ENCODE results near the gene DAP.
"Not testable (repeated sequence)": the region's sequence is repeated elsewhere in the genome, so short reads cannot be mapped to it uniquely, and the experiment has no call there.

Gene DAP

DNA sequence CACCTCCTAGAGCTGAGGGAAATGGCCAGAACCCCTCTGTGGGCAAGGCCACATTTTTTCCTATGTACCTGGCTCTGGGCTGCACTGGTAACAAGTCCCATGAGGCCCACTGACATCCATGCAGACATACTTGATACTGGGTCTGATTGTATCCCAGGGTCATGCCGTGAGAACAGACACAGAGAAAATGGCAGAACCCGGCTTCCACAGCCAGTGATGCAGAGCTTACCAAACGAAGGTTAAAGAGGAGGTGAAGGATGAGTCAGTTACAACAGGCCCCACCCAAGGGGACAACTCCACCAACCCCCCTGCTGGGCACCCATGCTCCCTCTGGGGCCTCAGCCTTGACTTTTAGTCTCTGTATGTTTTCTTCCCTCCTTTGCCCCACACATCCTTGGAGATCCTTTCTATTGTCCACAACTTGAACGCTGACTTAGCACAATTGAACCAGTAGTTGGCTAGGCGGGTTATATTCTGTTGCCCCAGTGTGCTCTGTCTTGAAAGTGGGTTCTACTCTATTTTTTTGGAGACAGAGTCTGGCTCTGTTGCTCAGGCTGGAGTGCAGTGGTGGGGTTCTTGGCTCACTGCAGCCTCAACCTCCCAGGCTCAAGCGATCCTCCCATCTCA, 93.5 kb downstream of the DAP start:
- DNase-seq: no peak

DNA sequence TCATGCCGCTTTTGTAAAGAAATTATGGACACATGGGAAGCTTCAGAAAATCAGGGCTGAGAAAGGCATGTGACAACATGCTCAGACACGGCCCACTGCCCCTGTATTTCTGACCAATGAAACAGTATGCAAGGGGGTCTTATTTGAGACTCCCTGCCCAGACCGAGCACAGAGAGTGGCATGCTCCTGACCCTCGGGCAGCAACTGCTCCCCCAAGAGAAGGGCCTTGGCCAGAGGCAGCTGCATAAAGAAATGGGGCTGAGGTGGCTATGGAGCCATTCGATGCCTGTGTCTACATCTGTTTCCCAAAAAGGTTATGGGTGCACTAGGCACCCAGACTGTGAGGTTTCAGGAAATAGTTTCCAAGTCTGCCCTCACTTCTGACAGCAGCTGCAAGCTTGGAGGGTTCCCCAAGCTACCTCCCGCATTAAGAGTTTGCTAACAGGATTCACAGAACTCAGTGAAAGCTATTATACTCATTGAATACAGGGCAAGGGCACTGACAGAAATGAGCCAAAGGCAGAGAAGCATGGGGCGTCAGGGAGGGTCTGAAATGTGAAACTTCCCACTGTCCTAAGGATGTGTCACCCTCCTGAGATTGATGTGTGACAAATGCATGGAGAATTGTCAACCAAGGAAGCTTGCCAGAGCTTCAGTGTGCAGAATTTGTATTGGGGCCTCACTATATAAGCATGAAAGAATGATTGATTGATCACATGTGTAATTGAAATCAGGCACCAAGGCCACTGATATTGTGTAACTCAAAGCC, 94.3 kb downstream of the DAP start:
- DNase-seq: no peak

DNA sequence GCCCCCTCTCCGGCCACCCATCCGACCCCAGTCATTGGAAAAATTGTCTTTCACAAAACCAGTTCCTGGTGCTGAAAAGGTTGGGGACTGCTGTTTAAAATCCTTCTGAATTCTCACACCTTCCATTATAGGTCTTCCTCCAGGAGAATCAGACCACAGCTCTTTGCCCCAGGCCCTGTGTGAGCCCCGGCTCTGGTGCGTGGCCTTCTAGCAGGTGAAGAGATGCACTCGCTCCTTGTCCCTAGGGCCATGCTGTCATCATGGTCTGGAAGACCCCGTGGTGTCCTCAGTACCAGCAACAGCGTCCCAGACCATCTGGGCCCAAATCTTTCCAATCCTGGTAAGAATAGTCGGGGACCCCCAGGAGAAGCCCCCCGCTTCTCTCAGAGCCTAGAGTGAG, 95.2 kb downstream of the DAP start:
- no peak for DNase-seq

DNA sequence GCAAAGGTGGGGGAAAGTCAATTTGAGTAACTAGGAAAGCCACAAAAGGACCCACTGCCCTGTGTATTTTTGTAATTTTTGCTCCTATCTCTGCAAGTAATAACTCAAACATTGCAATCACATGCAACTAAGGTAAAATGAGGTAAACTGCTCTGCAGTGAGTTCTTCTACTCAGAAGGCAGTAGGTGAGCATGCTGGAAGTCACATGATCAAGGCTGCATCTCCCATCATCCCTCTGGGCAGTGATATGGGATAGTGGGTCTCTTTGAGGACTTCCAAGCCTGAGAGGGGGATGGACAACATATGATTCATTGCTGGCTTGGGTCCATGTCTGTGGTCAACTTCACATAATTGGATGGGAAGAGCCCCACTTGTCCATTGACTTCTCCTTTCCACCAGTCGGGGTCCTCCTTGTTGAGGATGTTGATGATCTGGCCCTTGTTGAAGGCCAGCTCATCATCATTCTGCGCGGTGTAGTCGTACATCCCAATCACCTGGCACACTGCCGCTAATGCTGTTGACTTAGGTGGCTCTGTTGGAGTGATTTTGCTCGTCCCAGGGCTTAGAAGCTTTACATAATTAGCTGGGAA, 96.8 kb downstream of the DAP start:
- not testable (repeated sequence) for DNase-seq

DNA sequence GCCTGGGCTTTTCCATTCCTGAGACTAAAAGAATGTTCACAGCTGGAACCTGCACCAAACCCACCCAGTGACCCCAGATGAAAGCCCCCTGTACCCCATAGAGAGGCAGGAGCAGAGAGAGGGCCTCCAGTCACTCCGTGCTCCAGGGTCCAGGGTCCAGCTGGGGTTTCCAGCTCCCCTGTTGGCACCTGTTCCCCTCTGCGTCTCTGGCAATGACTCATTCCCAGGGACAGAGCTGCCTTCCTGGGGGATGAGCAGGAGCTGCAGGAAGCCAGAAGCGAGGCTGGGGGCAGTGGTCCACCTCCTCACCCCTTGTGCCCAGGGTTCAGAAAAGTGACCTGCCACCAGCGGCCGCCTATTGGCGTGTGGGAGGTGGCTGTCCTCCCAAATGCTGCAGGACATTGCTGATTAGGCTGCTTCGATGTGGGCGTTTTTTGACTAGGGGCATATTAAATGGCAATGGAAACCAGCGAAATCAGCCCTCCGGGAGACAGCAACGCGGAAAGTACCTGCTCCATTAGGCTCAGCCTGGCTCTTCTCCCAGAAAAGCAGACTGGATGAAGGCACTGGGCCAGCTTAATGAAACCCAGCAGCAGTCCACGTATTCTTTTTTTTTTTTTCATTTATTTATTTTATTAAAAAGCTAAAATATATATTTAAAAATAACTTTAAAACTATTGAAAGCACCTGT, 97.4 kb downstream of the DAP start:
- no peak for DNase-seq

DNA sequence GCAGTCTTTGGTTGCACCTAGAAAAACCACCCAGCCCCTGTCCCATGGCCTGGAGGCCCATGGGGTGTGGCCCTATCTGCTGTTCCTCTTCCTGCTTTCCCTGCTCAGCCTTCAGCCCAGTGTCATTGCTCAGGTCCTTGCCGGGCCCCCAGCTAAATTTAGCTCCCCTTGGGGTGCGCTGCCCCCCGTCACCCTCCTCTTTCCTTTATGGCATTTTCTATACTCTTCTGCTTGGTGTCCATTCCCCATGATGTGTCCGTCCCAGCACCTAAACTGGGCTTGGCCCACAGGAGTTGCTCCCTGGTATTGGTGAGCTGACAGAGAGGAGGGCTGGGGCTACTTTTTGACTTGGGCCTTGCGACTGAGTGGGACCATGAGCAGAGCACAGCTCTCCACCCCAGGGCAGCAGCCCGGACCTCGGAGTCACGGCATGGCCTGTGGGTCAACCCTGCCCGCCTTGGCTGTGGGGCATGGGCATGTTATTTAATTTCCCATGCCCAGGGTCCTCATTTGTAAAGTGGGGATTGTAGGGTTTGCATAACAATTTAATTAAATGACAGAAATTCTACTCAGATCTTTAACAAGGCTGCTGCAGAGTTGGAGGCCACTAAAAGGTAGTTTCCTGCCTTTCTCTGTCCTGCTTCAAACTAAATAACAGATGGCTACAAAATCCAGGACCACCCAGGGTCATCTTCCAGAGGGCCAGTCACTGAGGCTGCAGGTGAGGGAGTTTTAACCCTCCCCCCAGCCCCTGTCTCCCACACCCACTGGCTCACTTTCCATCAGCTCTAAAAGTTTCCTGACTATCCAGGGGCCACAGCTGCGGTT, 98.2 kb downstream of the DAP start:
- no peak for DNase-seq

DNA sequence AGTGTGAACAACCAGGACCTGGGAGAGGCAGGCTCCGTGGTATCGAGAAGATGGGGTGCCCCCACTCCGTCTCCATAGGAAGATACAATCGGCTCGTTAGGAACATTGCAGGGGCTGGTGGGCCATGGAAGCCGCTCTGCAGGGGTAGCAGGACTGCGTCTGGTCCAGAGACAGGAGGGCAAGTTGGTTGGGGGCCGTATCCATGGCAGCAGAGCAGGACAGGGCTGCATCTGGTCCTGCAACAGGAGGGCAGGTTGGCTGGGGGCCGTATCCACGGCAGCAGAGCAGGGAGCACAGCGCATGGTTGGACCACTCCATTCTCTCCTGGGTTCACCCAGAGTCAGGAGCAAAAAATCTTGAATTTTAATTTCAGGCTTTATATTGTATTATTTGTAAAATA, 99.0 kb downstream of the DAP start:
- no peak for DNase-seq

DNA sequence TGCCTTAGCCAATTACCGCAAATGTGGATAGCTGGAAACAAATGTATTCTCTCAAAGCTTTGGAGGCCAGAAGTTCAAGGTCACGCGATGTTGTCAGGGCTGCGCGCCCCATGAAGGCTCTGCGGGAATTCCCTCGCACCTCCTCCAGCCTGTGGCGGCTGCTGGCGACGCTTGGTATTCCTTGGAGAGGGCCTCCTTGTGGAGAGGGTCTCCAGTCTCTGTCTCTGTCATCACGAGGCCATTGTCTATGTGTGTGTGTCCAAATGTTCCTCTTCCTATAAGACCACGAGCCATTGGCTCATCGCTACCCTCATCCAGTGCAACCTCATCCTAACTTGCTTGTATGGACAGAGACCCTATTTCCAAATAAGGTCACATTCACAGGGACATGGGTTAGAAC, 99.6 kb downstream of the DAP start:
- DNase-seq: no peak

DNA sequence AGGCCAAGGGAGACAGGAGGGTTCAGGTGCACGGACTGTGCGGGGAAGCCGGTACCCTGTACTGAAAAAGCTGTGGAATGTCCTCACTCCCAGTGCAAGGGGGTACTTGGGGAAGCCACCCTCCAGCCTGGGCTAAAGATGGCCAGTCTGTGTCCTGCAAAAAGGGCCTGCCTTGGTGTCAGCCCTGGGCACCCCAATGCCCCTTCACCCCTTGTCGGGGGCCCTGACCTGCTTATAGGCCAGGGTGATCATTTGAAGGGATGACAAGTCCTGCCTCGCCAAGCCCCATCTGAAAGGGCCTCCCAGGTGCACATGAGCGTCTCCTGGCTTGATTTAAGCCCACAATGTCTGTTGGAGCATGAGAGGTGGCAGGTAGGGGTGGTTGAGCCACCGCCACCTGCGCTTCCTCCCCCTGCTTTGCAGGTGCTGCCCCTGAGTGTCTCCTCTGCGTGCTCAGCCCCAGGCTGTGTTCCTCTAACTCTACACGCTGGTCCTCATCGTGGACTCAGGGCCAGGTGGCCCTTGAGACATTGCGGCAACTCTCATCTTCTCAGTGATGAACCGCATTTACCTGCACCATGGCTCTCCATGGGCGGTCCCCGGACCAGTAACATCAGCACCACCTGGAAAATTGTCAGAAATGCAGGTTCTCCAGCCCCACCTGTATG, 100.2 kb downstream of the DAP start:
- DNase-seq: no peak

DNA sequence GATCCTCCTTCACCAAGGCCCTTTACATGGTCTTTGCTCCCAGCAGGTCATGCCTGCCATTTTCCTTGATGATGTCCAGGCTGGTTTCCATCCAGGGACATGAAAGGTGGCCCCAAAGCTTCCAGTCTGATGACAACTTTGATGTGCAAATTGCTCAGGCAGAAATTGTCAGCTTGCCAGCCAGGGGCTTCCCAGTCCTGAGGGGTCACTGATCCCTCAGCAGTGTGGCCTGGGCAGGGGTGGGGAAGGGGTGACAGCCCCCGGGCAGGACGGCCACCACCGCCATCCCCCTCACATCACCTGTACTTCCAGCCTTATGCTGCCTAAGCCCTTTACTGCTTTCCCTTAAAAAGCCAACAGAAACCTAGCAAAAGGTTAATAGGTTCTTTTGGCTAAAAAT, 100.9 kb downstream of the DAP start:
- DNase-seq: no peak

DNA sequence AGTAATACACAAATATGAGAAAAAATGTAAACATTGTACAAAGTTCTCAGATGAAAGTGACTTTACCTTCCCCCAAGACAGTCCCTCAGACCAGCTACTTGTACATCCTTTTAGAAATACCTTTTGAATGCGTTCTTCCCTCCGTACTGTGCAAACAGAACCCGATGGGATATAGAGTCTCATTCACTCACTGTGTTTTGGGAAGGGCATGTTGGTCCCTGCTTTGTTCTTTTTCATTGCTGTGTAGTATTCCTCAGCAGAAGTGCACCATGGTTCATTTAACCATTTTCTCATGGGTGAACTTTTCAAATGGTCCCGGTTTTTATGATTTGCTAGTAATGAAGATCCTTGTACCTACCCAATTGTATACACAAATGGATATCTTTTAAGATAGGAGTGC, 102.8 kb downstream of the DAP start:
- no peak for DNase-seq

DNA sequence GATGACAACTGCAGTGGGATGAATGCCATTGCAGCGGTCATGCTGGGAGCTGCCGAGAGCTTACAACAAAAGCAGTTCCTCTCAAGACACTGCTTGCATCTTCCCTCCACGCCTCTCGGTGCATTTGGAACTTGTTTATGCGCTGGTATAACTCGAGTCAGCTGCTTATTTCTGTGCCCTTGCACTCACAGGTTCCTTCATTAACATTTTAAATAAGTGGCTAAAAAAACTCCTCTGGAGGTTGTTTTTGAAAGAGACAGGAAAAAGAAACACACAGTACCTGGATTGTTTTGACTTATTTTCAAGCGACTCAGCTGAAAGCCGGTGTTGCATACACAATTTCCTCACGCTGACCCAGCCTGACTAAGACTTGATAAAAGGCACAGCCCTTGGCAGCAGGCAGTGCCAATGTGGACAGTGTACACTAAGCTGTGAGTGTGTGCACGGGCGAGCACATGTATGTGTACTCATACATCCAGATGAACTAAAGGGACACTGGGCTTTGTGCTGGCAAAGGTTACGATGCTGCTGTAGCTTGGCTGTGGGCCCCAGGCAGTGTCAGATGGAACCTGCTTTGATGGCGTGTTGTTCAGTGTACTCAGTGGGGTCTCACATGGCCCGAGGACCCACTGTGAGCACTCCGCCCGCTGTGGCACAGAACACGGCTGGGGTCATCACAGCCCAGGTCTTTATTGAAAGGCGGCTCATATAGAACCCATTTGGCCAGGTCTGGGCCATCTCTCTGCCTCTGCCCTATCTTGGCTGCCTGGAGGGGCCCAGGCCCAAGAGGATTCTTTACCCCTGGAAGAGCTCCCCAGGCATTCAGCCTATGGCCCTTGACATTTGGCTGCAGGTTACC, 104.8 kb downstream of the DAP start:
- DNase-seq: no peak

DNA sequence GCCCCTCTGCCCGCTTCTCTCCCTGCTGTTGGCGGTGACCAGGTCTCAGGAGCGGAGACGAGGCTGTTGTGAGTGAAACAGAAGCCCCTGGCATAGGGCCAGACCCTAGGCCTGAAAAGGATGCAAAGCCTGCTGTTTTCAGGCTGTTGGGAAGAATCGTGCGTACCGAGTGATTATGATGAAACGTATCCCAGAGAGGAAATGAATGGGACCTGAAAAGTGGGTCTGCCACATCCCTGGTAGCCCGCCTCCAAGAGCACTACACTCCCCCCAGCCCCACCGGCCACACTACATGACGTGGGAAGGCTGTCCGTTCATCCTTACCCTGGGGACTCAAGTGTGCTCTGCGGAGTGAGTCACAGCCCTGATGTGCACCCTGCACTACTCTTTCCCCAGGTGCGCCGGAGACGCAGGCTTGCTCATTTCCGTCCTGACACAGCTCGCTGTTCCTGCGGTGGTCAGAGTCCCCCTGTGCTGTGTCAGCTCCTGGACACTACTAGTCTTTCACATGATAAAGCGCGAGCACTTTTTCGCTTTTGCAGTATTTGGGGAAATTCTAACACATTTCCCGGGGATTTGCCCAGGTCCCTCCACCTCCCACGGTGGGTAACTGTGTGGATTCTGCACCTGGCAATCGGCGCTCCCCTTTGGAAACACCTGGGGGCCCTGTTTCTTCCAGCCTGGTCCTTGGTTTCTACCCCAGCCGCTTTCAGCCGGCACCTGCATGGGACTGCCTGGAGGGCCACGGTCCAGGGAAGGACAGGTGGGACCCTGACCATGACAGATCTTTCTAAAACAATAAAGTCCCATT, 105.7 kb downstream of the DAP start:
- no peak for DNase-seq

DNA sequence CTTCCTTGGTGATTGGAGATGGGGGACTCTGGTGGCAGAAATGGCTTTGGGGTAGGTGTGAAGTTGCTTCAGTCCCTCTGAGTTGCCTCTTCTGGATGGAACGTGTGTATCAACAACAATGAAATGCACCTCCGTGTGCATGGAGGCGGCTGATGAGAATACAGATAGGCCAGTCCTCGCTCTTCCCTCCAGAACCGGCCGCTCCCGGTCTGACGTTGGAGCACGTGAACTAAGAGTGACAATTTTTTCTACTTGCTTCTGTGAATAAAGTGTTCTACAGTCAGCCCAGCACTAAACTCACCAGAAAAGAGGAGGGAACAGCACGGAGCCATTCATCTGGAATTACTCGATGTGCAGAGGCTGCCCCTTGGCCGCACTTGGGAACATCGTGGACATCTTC, 106.5 kb downstream of the DAP start:
- no peak for DNase-seq

DNA sequence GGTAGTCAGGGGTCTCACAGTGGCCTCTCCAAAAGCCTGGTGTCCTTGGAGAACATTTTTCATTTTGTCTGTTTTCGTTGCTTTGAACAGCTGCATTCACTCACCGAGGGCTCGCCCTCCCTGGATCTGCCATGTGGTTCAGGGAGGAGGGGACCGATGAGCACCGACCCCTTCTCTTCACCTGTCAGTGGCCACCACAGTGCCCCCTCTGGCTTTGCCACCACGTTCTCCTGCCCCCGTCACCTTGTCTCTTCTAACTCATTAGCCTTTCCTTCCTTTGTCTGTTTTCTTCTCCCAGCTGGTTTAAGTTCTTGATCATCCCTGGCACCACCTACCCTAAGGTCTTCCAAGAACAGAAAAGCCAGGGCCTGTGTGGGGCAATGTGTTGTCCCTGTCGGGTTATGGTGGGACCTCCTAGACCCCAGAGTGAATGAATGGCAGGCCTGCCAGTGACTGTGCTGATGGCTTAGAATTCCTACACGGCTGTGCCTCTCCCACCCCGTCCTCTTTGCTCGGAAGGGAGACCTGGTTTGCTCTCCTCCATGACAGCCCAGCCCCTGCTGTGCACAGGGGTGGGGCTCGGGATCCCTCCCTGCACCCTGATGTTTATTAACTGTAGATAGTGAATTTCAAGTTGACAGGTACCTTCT, 107.2 kb downstream of the DAP start:
- no peak for DNase-seq

DNA sequence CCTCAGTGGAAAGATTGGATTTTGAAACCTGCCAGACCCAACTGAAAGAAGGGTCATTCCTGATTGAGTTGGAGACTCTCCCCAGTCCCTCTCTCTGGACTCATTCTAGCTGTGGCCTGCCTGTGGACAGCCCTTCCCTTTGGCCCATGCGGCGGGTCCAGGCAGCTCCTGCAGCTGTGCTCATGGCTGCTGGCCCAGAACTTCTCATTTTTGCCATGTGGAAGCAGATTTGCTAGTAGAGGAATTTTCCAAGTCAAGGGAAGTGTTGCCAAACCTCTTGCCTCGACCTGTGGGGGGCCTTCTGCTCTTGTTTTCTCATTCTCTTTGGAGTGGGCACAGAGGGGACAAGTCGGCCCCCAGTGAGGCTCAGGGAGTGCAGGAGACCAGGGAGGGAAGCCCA, 108.0 kb downstream of the DAP start:
- DNase-seq: no peak

DNA sequence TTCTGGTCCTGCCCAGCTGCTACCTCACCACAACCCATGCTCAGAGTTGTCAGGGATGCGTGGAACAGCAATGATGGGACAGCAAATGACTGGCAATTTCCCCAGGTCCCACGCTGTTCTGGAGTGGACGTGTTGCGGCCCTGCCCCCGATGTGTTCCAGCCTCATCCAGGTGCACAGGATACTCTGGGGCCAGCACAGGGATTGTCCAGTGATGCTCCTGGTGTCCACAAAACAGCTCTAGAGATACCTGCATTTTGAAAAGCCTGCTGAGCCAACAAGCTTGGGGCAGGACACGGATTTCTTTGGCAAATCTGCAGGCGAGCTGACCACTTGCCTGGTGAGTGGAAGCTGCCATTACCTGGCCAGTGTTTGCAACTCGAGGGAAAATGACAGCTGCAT, 108.4 kb downstream of the DAP start:
- DNase-seq: no peak

DNA sequence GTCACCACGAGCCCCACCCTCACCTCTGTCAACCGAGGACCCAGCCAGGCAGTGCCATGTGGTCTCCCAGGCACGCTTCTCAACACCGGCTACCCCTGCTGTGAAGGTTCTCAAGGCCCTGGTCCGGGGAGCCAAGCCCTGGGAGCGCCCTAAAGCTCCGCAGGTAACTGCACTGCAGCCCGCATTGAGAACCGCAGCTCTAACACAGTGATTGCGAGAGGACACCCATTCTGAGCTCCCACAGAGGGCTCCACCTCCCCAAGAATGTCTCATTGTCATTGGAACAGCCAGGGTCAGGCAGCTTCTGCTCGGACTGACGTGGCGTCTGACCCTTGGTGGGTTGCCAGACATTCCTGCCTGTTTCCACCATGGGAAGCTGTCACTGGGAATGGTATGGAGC, 108.9 kb downstream of the DAP start:
- DNase-seq: no peak

DNA sequence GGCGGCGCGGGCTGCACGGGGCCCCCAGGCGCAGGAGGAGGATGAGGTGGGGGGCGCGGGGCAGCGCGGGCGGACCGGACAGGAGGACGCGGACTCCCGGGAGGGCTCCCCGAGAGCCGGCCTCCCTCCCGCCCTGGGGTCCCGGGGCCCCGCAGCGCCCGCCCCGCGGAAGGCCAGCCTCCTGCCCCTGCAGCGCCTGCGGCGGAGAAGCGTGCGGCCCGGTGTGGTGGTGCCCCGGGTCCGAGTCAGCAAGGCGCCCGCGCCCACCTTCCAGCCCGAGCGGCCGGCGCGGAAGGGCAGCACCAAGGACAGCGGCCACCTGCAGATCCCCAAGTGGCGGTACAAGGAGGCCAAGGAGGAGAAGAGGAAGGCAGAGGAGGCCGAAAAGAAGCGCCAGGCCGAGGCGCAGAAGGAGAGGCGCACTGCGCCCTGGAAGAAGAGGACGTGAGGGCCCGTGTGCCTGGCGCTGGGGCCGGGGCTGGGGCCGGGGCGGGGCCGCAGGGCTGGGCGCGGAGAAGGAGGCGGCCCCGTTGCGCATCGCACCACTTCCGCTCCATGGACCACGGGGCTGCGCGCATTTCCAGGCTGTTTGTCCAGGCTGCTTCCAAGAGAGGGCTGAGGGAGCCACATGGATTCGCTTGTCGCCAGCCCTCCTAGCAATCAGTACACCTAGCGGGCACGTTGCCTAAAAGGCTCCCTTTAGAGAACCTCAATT, 111.2 kb downstream of the DAP start:
- DNase-seq: no peak
